ENCODE measurements around the gene PRKCA. TPM values are rescaled to one million over a fixed set of nuclear protein-coding genes. Genes with fewer than 3 reads are reported as not detected.

PRKCA gene
- total RNA-seq, 2 experiments from 2014 or later = 84.4 to 87.9 TPM

DNA sequence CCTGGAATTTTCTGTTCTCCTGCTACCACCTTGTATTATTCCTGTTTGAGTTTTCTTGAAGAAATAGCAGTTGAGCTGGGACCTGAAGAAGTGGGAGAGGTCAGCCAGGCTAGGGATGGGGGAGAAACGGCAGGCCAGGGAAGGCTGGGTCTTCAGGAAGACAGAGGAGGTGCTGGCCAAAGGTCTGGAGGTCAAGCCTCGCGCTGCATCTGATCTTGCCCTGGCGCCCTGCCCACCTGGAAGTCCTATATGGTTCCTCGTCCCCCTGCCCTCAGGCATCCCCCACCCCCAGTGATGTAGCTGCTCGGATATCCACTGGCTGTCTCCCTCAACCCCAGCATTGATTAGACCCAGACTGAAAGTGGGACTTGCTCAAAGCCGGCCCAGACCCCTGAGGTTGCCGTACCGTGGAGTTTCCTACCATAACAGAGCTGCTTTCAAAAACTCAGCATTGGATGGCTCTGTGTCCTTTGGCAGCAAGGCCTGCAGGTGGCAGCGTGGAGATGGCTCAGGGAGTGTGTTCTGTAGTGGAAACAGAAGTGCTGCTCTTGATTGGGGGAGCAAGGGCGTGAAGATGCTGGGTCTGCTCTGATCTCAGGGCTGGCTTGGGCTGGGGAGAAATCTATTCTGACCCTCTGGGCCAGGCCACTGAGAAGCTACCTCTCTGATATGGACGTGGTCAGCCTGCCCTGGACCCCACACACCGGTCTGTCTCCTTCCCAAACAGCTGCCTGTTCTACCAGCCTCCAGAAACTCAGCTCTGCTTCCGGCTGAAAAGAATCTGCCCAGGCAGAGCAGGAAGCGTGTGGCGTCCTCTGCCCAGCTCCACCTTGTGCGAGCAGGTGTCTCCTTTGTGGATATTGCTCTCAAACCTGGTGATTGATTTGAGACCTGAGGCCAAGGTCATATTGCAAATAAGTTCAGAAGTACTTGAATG lies 425.5 kb downstream of the PRKCA start:
- no peak overlapping the region for H3K27ac Mint-ChIP-seq
- ATAC-seq (peak; percentile 83), DNase-seq (peak; percentile 66)
- no peaks in the 10 kb centered on the region for H3K9me3 Mint-ChIP-seq
- ChIA-PET CTCF (interaction anchor here (0.6 to 1.7 kb wide), 10 partner anchors 11 to 532 kb away, joined by 3 to 4 read pairs (median 3); no protein-coding TSS in a partner anchor), POLR2A (no interaction called here)
- H3K36me3 Mint-ChIP-seq (ENCODE audit: low read depth) = peaks cover 11% of the 10 kb centered on the region
- TF ChIP-seq, protein P1, sequence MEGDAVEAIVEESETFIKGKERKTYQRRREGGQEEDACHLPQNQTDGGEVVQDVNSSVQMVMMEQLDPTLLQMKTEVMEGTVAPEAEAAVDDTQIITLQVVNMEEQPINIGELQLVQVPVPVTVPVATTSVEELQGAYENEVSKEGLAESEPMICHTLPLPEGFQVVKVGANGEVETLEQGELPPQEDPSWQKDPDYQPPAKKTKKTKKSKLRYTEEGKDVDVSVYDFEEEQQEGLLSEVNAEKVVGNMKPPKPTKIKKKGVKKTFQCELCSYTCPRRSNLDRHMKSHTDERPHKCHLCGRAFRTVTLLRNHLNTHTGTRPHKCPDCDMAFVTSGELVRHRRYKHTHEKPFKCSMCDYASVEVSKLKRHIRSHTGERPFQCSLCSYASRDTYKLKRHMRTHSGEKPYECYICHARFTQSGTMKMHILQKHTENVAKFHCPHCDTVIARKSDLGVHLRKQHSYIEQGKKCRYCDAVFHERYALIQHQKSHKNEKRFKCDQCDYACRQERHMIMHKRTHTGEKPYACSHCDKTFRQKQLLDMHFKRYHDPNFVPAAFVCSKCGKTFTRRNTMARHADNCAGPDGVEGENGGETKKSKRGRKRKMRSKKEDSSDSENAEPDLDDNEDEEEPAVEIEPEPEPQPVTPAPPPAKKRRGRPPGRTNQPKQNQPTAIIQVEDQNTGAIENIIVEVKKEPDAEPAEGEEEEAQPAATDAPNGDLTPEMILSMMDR (IDR thresholded peaks at IDR 0.05) = peak; percentile 54
- H3K4me3 Mint-ChIP-seq = no peak overlapping the region
- H3K4me1 Mint-ChIP-seq (ENCODE audit: low read depth) = peaks cover 5% of the 10 kb centered on the region
- H3K27me3 Mint-ChIP-seq = no peaks in the 10 kb centered on the region
- intact Hi-C loops (cut with micrococcal nuclease) = loop anchor here (5.0 kb wide), 1 partner anchor 179 kb away; no protein-coding TSS in a partner anchor

DNA sequence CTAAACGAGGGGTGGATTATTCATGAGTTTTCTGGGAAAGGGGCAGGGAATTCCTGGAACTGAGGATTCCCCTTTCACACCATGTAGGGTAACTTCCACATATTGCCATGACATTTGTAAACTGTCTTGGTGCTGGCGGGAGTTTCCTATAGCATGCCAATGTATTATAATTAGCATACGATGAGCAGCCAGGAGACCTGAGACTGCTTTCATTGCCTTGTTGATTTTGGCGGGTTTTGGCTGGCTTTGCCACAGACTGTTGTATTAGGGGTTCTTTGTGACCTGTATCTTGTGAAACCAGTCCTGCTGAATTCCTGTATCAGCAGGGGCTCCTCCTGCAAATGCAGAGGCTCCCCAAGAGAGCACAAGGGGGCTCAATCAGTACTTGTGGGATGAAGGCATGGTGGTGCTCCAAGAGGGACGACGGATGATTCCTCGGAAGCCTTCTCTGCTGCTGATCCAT lies 428.1 kb downstream of the PRKCA start:
- H3K4me3 Mint-ChIP-seq = no peak overlapping the region
- peaks cover 2% of the 10 kb centered on the region for H3K4me1 Mint-ChIP-seq (ENCODE audit: low read depth)
- peaks cover 19% of the 10 kb centered on the region for H3K36me3 Mint-ChIP-seq (ENCODE audit: low read depth)
- intact Hi-C loops (cut with micrococcal nuclease) = no loop called here
- DNase-seq (no peak), ATAC-seq (no peak)
- no peak overlapping the region for H3K27ac Mint-ChIP-seq
- CTCF ChIA-PET = no interaction called here
- POLR2A ChIA-PET = no interaction called here
- no peaks in the 10 kb centered on the region for H3K27me3 Mint-ChIP-seq
- TF ChIP-seq, protein P1 (IDR thresholded peaks at IDR 0.05) = no peak
- H3K9me3 Mint-ChIP-seq = no peaks in the 10 kb centered on the region

DNA sequence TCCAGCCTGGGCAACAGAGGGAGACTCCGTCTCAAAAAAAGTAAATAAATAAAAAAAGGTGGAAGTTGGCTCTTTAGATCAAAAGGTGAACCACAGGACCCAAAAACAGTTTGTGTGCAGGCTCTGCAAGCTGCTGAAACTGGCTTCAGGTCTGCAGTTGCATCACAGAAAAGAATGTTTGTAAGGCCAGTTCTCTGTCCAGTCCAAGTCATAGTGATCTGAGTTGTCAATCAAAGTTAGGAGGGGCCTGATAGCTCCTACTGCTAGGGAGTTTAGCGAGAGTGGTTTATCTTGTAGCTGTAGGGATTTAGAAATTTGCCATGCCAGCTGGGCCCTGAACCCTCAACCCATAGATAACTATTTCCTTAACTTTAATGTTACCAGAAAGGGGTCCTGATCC lies 431.3 kb downstream of the PRKCA start:
- ChIA-PET POLR2A (no interaction called here), CTCF (no interaction called here)
- intact Hi-C loops (cut with micrococcal nuclease) = no loop called here
- TF ChIP-seq, protein P1 (IDR thresholded peaks at IDR 0.05) = no peak
- Mint-ChIP-seq H3K27ac (no peak overlapping the region), H3K27me3 (no peaks in the 10 kb centered on the region), H3K36me3 (ENCODE audit: low read depth) (peaks cover 22% of the 10 kb centered on the region), H3K4me3 (no peak overlapping the region), H3K9me3 (no peaks in the 10 kb centered on the region), H3K4me1 (ENCODE audit: low read depth) (no peaks in the 10 kb centered on the region)
- DNase-seq (no peak), ATAC-seq (no peak)

DNA sequence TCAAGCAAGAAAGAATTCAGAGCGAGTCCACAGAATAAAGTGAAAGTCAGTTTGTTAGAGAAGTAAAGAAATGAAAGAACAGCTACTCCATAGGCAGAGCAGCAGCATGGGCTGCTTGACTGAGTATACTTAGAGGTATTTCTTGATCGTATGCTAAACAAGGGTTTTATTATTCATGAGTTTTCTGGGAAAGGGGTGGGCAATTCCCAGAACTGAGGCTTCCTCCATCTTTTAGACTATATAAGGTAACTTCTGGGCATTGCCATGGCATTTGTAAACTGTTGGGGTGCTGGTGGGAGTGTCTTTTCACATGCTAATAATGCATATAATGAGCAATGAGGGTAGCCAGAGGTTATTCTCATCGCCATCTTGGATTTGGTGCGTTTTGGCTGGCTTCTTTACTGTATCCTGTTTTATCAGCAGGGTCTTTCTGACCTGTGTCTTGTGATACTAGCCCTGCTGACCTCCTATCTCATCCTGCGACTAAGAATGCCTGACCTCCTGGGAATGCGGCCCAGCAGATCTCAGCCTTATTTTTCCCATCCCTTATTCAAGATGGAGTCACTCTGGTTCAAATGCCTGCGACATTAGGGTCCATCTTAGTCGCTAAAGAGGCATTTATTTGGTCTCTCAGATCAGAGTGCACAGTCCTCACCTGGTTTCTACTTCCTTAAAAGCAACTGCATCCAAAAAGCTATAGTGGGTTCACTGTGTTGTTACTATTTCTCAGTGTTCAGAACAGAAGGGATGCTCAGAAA lies 432.0 kb downstream of the PRKCA start:
- Mint-ChIP-seq H3K4me1 (ENCODE audit: low read depth) (no peaks in the 10 kb centered on the region), H3K27me3 (no peaks in the 10 kb centered on the region), H3K36me3 (ENCODE audit: low read depth) (peaks cover 23% of the 10 kb centered on the region), H3K4me3 (no peak overlapping the region), H3K9me3 (no peaks in the 10 kb centered on the region), H3K27ac (no peak overlapping the region)
- DNase-seq (no peak), ATAC-seq (no peak)
- intact Hi-C loops (cut with micrococcal nuclease) = no loop called here
- TF ChIP-seq, protein P1 (IDR thresholded peaks at IDR 0.05) = no peak
- ChIA-PET POLR2A (no interaction called here), CTCF (no interaction called here)
